Glutamatergic neuron (in vitro differentiated cells): ENCODE results near the gene RPL22. TPM values are rescaled to one million over a fixed set of nuclear protein-coding genes. Genes with fewer than 3 reads are reported as not detected.

ENCODE experiments used
- DNase-seq: peaks from one replicate; pipeline ENCODE4 v3.0.0; 2022
- H3K27ac Mint-ChIP-seq: one replicate; pipeline ENCODE4 v1.8.0; 2020; ENCODE audit warnings: mild to moderate bottlenecking, mixed read lengths, inconsistent platforms; ENCODE audit not compliant: unreplicated experiment
- H3K27me3 Mint-ChIP-seq: one replicate; pipeline ENCODE4 v1.8.0; 2020; ENCODE audit warnings: mild to moderate bottlenecking, moderate library complexity, mixed read lengths, inconsistent platforms; ENCODE audit not compliant: unreplicated experiment
- H3K36me3 Mint-ChIP-seq: one replicate; pipeline ENCODE4 v1.8.0; 2020; ENCODE audit warnings: mild to moderate bottlenecking, mixed read lengths, inconsistent platforms; ENCODE audit not compliant: unreplicated experiment
- H3K4me1 Mint-ChIP-seq: one replicate; pipeline ENCODE4 v1.8.0; 2020; ENCODE audit warnings: mild to moderate bottlenecking, low read depth, mixed read lengths, inconsistent platforms; ENCODE audit not compliant: unreplicated experiment
- H3K4me3 Mint-ChIP-seq: one replicate; pipeline ENCODE4 v1.8.0; 2020; ENCODE audit warnings: mild to moderate bottlenecking, mixed read lengths, inconsistent platforms; ENCODE audit not compliant: unreplicated experiment
- H3K9me3 Mint-ChIP-seq: one replicate; pipeline ENCODE4 v1.8.0; 2020; ENCODE audit warnings: mild to moderate bottlenecking, moderate library complexity, mixed read lengths, inconsistent platforms; ENCODE audit not compliant: unreplicated experiment
- CTCF ChIP-seq: fragments of 200-600 bp; sonication (generic); IDR thresholded peaks from one replicate; pipeline ENCODE4 v1.5.0; 2021; ENCODE audit not compliant: partially characterized antibody, unreplicated experiment
- total RNA-seq: library from RNA; stranded (reverse); fragmentation: NEBNext Ultra II Directional; extraction: Animal tissue kit (Norgen Biotek cat#: 25700); gene quantifications from one replicate; pipeline ENCODE4 v1.2.1, GENCODE V29; 2021; ENCODE audit not compliant: unreplicated experiment

The RPL22 gene
- total RNA-seq, 1 donor from 2014 or later, result 275 TPM

- Mint-ChIP-seq H3K27ac (peak overlapping the region; percentile 39), H3K27me3 (peaks cover 10% of the 10 kb centered on the region), H3K36me3 (no peaks in the 10 kb centered on the region), H3K4me1 (peaks cover 10% of the 10 kb centered on the region), H3K4me3 (peak overlapping the region; percentile 18), H3K9me3 (peaks cover 13% of the 10 kb centered on the region)
- no peak for TF ChIP-seq CTCF
- no peak for DNase-seq
Observed at GRCh38 chr1:6239213-6239752, 39.9 kb upstream of the RPL22 start.

DNA sequence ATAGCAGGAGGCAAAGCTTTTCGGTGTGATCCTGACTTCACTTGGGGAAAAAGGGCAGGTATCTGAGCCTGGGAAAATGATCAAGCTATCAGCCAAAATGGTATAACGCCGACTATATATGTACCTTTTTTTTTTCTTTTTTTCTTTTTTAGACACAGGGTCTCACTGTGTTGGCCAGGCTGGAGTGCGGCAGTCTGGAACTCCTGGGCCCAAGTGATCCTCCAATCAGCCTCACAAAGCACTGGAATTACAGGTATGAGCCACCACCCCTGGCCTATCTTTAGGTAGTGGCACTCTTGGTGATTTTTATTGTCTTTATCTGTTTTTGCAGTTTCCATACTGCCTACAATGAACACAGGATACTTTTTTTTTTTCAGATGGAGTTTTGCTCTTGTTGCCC, 37.7 kb upstream of the RPL22 start:
- Mint-ChIP-seq H3K27ac (no peak overlapping the region), H3K4me1 (peaks cover 17% of the 10 kb centered on the region), H3K36me3 (peaks cover 4% of the 10 kb centered on the region), H3K9me3 (peaks cover 17% of the 10 kb centered on the region), H3K4me3 (no peak overlapping the region), H3K27me3 (peaks cover 8% of the 10 kb centered on the region)
- TF ChIP-seq CTCF, result no peak
- DNase-seq, result no peak

DNA sequence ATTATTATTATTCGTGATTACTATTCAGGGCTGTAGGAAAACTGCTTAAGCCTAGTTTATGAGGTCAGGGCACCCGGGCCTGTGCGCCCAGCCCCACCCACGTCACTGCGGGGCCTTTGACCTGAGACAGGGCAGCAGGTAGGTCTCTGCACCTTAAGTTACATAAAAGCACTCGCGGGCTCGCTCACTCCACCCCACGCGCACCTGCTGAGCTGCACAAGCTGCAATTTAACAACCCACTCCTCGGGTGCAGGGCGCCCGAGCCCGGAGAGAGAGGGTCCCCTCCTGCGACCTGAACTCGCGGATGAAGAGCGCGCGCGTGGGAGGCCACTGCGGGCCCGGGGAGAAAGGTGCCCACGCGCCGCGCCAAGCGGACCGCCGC, 35.9 kb upstream of the RPL22 start:
- H3K36me3 Mint-ChIP-seq, result peaks cover 4% of the 10 kb centered on the region
- H3K4me1 Mint-ChIP-seq, result peaks cover 12% of the 10 kb centered on the region
- H3K4me3 Mint-ChIP-seq, result peak overlapping the region; percentile 91
- no peak for TF ChIP-seq CTCF
- peak overlapping the region; percentile 70 for H3K27ac Mint-ChIP-seq
- peaks cover 8% of the 10 kb centered on the region for H3K27me3 Mint-ChIP-seq
- no peak for DNase-seq
- H3K9me3 Mint-ChIP-seq, result peaks cover 17% of the 10 kb centered on the region

DNA sequence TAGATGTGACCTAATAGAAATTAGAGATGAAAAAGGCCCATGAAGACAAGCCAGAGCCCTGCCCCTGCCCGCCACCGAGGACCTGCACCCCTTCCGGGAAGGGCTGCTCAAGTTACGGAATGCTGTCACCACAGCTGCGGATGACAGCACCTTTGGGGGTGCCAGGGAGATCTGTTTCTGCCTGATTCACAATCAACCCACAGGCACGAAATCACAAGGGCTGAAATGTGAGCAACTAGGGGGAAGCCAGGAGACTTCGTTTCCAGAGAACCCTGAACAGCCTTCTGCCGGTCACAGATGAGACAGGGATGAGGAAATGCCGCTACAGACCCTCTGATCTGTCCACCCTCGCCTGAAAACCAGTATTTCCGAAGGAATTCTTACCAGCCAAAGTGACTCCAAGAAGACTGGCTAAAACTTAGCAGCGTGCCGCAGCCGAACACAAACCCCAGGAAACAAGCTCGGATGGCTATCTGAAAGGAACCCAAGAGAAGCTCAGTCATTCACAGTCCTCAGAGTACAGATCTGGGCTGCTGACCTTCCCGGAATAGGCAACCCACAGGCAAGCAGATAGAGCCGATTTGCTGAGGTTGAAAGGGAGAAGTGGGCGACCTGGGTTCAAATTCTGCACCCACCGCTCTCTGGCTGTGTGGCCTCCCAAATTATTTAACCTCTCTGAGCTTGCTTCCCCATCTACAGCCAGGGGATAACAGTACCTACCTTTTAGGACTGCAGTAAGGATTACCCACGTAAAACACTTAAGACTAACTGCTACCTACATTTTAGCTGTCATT, 35.3 kb upstream of the RPL22 start:
- peaks cover 6% of the 10 kb centered on the region for H3K27me3 Mint-ChIP-seq
- no peak for TF ChIP-seq CTCF
- peak overlapping the region; percentile 91 for H3K4me3 Mint-ChIP-seq
- peaks cover 10% of the 10 kb centered on the region for H3K4me1 Mint-ChIP-seq
- no peak for DNase-seq
- peaks cover 4% of the 10 kb centered on the region for H3K36me3 Mint-ChIP-seq
- peak overlapping the region; percentile 82 for H3K27ac Mint-ChIP-seq
- peaks cover 17% of the 10 kb centered on the region for H3K9me3 Mint-ChIP-seq

DNA sequence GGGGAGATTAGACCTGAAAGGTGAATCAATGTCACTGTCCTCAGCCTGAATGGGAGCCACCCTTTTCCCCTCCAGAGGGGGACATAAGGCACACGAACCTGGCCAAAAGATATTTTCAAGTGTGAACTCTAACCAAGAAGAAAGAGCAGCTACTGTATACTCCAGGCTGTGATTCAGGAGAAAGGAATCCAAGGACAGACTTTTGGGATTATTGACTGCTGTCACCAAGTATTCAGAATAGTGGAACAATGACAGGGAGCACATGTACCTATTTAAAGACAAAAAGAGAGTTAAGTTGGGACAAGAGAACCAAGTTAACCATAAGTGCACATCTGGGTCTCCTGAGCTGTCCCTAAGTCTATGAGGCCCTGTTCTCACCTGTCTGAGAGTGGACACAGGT, 34.0 kb upstream of the RPL22 start:
- Mint-ChIP-seq H3K27ac (no peak overlapping the region), H3K9me3 (peaks cover 17% of the 10 kb centered on the region), H3K4me3 (peak overlapping the region; percentile 52), H3K4me1 (peaks cover 10% of the 10 kb centered on the region), H3K36me3 (peaks cover 4% of the 10 kb centered on the region), H3K27me3 (peaks cover 6% of the 10 kb centered on the region)
- no peak for TF ChIP-seq CTCF
- no peak for DNase-seq
